BLaER1 treated with 17β-estradiol and CSF1 and Interleukin-3, amounts not matched to agents 10 nM and 100 nM (cell line): Measurements from ENCODE around the gene HDAC11.

ENCODE experiments used
- H3K27ac ChIP-seq, 11 experiments: shearing (Covaris generic); formaldehyde crosslinking; 2 replicates each; pipeline ENCODE4 v1.8.1; 2022
- H3K27me3 ChIP-seq, 11 experiments: shearing (Covaris generic); formaldehyde crosslinking; 2 replicates each; pipeline ENCODE4 v1.8.1; 2022
- H3K36me3 ChIP-seq, 11 experiments: shearing (Covaris generic); formaldehyde crosslinking; 2 replicates each; pipeline ENCODE4 v1.8.1; 2022
- H3K4me1 ChIP-seq, 10 experiments: shearing (Covaris generic); formaldehyde crosslinking; 2 replicates each; pipeline ENCODE4 v1.8.1; 2022
- H3K4me2 ChIP-seq, 11 experiments: shearing (Covaris generic); formaldehyde crosslinking; 2 replicates each; pipeline ENCODE4 v1.8.1; 2022
- H3K4me3 ChIP-seq, 10 experiments: shearing (Covaris generic); formaldehyde crosslinking; 2 replicates each; pipeline ENCODE4 v1.8.1; 2022
- H3K9ac ChIP-seq, 11 experiments: shearing (Covaris generic); formaldehyde crosslinking; 2 replicates each; pipeline ENCODE4 v1.8.1; 2022
- H3K9me3 ChIP-seq, 11 experiments: shearing (Covaris generic); formaldehyde crosslinking; replicated peaks in 1 of 11; 2 replicates each; pipeline ENCODE4 v1.8.1; 2022
- H4K20me1 ChIP-seq, 11 experiments: shearing (Covaris generic); formaldehyde crosslinking; 2 replicates each; pipeline ENCODE4 v1.8.1; 2022
- Cebpa-rat ChIP-seq, 11 experiments: shearing (Covaris generic); IDR thresholded peaks; 2 replicates each; pipeline ENCODE4 v1.8.1; 2022

Gene HDAC11

DNA sequence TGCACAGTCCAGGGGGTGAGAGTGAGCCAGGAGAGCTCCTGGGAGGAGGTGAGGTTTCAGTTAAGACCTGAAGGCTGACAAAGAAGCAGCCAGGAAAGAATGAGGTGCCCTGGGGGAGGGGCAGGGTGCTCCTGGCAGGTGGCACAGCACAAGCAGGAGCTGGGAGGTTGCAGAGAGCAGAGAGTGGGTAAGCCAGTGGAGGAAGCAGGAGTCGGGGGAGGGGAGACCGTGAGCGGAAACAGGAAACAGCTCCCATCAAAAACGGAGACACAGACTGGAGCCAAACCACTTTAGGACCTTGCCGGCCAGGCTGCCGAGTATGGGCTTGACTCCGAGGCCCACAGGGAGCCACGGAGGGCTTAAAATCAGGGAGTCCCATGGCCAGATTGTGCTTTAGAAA lies 56.7 kb downstream of the HDAC11 start:
- peak overlapping the region; percentile 68 to 94 (median 76) for H3K4me2 ChIP-seq
- H3K4me1 ChIP-seq, result peaks cover 10 to 25% (median 17%) of the 10 kb centered on the region in 10 experiments
- H3K27me3 ChIP-seq, result no peaks in the 10 kb centered on the region
- H3K9ac ChIP-seq, result peak overlapping the region in 4 of 11 experiments; percentile 6 to 21 (median 12); a peak in 3 of 22 replicates
- no peaks in the 10 kb centered on the region; a peak in 1 of 22 replicates for H4K20me1 ChIP-seq
- no peak for TF ChIP-seq Cebpa-rat (IDR thresholded peaks at IDR 0.05)
- no peaks in the 10 kb centered on the region for H3K36me3 ChIP-seq
- peaks cover 9 to 16% (median 14%) of the 10 kb centered on the region in 11 experiments for H3K9me3 ChIP-seq
- H3K4me3 ChIP-seq, result no peak overlapping the region; a peak in 1 of 20 replicates
- H3K27ac ChIP-seq, result peak overlapping the region in 6 of 11 experiments; percentile 7 to 44 (median 28); a peak in 6 of 22 replicates

DNA sequence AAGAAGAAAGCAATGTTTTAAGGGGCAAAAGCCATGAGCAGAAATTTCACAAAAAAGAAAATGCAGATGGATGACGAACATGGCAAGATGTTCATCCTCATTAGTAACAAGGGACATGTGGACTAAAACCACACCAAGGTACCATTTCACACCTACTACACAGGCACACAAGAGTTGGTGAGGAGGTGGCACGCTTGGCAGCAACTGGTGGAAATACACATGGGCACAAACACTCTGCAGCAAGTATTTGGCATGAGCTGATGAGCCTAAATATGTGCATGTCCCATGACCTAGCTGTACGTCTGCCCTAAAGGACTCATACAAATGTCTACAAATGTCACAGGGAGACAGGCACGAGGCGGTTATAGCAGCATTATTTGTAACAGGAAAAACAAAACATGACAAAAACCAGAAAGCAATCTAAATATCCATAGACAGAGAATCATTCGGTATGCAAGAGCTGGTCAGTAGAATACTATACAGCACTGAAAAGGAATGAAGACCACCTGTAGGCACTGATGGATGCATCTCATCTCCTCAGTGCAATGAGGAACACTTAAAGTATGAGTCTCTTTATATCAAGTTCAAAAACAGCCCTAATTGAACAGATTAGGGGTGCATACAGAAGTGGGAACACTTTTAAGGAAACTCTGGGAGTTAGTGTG lies 57.3 kb downstream of the HDAC11 start:
- Histone ChIP-seq H3K9me3 (peaks cover 15 to 22% (median 20%) of the 10 kb centered on the region in 11 experiments), H4K20me1 (no peaks in the 10 kb centered on the region; a peak in 1 of 22 replicates), H3K9ac (peak overlapping the region in 3 of 11 experiments; percentile 6 to 21 (median 12); a peak in 2 of 22 replicates), H3K4me3 (no peak overlapping the region; a peak in 1 of 20 replicates), H3K4me2 (peak overlapping the region; percentile 68 to 94 (median 76)), H3K27ac (peak overlapping the region in 6 of 11 experiments; percentile 7 to 44 (median 28); a peak in 5 of 22 replicates), H3K27me3 (no peaks in the 10 kb centered on the region), H3K36me3 (no peaks in the 10 kb centered on the region), H3K4me1 (peaks cover 10 to 25% (median 17%) of the 10 kb centered on the region in 10 experiments)
- TF ChIP-seq Cebpa-rat (IDR thresholded peaks at IDR 0.05), result no peak

DNA sequence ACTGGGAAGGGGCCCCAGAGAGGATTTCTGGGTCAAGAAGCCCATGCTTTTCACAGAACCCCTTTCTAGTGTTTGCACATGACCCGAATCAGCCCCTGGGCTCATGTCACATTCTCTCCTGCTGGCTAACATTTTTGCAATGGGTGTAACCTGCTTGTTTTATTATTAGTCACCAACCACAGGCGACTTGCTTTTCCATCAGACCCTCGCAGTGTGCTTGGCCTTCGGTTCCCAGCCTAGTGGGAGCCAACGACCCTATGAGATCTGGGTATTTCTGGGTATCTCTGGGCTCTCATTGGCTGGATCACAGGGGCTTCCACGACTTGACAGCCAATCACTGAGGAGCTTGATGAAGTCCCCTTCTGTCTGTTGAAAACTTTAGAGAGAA lies 57.8 kb downstream of the HDAC11 start:
- peaks cover 20 to 27% (median 25%) of the 10 kb centered on the region in 11 experiments for H3K9me3 ChIP-seq
- no peak overlapping the region for H3K4me3 ChIP-seq
- H3K27ac ChIP-seq, result no peak overlapping the region
- TF ChIP-seq Cebpa-rat (IDR thresholded peaks at IDR 0.05), result no peak
- H3K36me3 ChIP-seq, result no peaks in the 10 kb centered on the region
- H4K20me1 ChIP-seq, result no peaks in the 10 kb centered on the region; a peak in 1 of 22 replicates
- H3K9ac ChIP-seq, result no peak overlapping the region
- H3K27me3 ChIP-seq, result no peaks in the 10 kb centered on the region
- H3K4me2 ChIP-seq, result no peak overlapping the region
- H3K4me1 ChIP-seq, result peaks cover 10 to 25% (median 17%) of the 10 kb centered on the region in 10 experiments

DNA sequence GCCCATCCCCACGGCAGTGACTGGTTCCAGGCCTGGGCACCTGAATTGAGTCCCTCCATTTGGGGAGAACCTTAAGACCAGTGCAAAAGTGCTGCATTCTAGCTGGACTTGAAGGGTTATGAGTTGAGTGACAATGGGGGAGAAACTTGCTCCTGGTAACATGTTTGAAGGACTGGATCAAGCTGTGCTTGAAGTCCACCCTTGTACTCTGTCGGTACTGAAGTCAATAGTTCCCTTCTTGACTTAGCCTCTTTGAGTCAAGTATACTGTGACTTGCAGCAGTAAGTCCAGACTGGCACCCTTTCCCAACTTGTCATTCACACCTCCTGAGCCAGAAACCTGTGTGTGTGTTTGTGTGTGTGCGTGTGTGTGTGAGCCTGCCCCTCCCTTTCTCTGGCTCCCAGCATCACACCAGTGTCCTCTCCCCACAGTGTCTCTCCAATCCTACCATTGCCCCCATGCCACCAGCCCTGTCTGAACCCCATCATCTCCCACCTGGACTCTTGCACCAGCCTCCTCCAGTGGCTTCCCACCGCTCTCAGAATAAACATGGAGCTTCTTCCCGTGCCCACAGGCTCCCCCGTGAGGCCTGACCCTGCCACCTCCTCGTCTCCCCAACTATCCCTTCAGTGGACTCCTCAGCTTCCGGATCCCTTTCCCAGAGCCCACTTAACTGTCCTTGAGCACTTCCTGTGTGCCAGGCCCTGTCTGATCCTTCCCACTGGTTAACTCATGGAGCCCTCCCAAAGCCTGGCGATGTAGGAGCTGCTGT lies 58.6 kb downstream of the HDAC11 start:
- peaks cover 10 to 32% (median 18%) of the 10 kb centered on the region in 10 experiments for H3K4me1 ChIP-seq

DNA sequence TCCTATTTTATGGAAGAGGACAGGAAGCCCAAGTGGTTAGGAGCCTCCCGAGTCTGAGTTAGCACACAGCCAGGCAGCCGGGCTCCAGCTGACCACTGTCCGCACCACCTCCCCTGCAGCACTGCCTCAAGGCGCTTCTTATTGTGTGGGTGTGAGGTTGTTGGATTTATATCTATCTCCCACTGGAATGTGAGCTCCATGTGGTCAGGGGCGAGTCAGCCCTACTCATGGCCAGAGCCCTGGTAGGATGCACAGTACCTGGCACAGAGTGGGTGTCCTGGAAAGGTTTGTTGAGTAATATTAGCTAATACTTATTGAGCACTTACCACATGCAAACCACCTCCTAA lies 59.2 kb downstream of the HDAC11 start:
- Histone ChIP-seq H3K9me3 (peaks cover 20 to 32% (median 26%) of the 10 kb centered on the region in 11 experiments), H3K27ac (no peak overlapping the region), H3K4me2 (no peak overlapping the region), H3K27me3 (0 out of 22 replicates have a peak, but pooled peaks cover 0 to 4% (median 0%) of the 10 kb centered on the region in 11 experiments), H3K4me3 (no peak overlapping the region), H3K4me1 (peaks cover 11 to 33% (median 23%) of the 10 kb centered on the region in 10 experiments), H4K20me1 (no peaks in the 10 kb centered on the region), H3K36me3 (no peaks in the 10 kb centered on the region), H3K9ac (no peak overlapping the region)
- no peak for TF ChIP-seq Cebpa-rat (IDR thresholded peaks at IDR 0.05)

More for the DNA sequence above, 58.6 kb downstream of the HDAC11 start:
- H3K4me3 ChIP-seq, result no peak overlapping the region
- H4K20me1 ChIP-seq, result no peaks in the 10 kb centered on the region
- no peak for TF ChIP-seq Cebpa-rat (IDR thresholded peaks at IDR 0.05)
- no peak overlapping the region for H3K4me2 ChIP-seq
- H3K9me3 ChIP-seq, result peaks cover 20 to 32% (median 26%) of the 10 kb centered on the region in 11 experiments
- no peak overlapping the region for H3K27ac ChIP-seq
- H3K9ac ChIP-seq, result no peak overlapping the region
- H3K36me3 ChIP-seq, result no peaks in the 10 kb centered on the region
- 0 out of 22 replicates have a peak, but pooled peaks cover 0 to 4% (median 0%) of the 10 kb centered on the region in 11 experiments for H3K27me3 ChIP-seq

DNA sequence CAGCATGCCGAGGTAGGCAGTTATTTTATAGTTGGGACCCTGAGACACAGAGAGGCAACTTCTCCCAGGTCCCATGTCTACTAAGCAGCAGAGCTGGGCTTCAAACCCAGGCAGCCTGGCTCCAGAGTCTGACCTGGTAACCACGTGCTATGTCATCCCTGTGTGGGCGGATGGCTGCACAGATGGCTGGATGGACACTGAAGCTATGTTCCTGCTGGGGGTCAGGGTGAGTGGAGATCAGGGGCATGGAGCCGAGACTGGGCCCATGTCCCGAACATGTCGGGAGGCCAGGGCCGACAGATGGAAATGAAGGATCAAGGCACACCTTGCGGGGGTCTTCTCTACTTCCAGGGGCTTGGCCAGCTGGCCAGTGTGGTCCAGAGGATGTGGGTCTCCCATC lies 59.6 kb downstream of the HDAC11 start:
- Histone ChIP-seq H3K4me1 (peaks cover 15 to 33% (median 26%) of the 10 kb centered on the region in 10 experiments), H3K36me3 (no peaks in the 10 kb centered on the region), H3K4me2 (no peak overlapping the region), H3K27ac (no peak overlapping the region), H3K9me3 (peaks cover 20 to 32% (median 26%) of the 10 kb centered on the region in 11 experiments), H3K4me3 (no peak overlapping the region), H4K20me1 (peaks cover 0 to under 1% (median 0%) of the 10 kb centered on the region in 11 experiments; a peak in 1 of 22 replicates), H3K27me3 (0 out of 22 replicates have a peak, but pooled peaks cover 0 to 4% (median 0%) of the 10 kb centered on the region in 11 experiments), H3K9ac (no peak overlapping the region)
- no peak for TF ChIP-seq Cebpa-rat (IDR thresholded peaks at IDR 0.05)

DNA sequence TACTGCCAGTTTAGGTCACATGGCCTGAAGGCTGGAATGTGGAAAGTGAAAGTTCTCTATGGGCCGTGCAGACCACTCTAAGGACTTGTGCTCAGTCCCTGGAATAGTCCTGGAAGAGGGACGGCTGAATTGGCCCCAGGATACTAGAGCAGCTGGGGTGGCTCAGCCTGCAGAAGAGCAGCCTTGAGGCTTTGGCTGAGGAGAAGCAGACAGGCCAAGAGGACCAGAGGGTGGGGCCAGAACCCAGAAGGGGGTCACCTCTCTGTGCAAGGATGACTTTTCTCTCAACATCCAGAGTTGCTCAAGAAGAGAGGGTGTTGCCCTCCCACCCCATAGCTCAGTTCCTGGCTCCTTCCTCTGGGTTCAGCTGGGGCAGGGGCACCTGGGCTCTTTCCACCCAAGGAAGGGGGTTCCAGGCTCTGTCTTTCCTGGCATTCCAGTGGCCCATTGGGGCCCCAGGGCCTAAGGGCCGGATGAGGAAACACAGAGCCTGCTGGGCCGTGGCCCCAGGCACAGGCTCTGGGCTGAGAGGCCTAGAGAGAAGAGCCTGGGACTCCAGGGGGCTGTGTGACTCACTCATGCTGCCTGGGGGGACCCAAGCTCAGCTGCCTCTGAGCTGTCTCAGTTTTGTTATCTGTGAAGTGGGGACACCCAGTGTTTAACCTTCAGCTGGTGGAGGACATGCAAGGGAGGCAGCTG lies 60.3 kb downstream of the HDAC11 start:
- Histone ChIP-seq H3K27ac (no peak overlapping the region), H4K20me1 (peaks cover 0 to 4% (median 0%) of the 10 kb centered on the region in 11 experiments; a peak in 1 of 22 replicates), H3K4me2 (no peak overlapping the region), H3K9ac (no peak overlapping the region), H3K36me3 (no peaks in the 10 kb centered on the region), H3K27me3 (0 out of 22 replicates have a peak, but pooled peaks cover 0 to 7% (median 0%) of the 10 kb centered on the region in 11 experiments), H3K4me3 (no peak overlapping the region), H3K4me1 (peaks cover 19 to 40% (median 34%) of the 10 kb centered on the region in 10 experiments), H3K9me3 (peaks cover 20 to 32% (median 26%) of the 10 kb centered on the region in 11 experiments)
- no peak for TF ChIP-seq Cebpa-rat (IDR thresholded peaks at IDR 0.05)

DNA sequence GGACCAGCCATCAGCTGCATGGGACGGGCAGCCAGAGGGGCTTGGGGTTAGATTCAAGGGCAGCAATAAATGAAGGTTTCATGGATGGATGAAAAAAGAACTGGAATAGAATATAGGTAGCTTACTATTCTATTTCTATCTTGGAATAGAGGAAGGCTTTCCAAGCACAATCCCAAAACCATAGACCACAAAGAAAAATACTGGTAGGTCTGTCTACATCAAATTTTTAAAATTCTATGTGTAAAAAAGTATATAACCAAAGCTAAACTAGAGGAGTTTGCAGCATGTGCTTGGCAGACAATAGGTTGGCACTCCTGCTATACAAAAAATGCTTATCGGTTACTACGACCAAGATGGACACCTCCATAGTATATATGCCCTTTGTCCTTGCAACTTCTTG lies 61.6 kb downstream of the HDAC11 start:
- H3K4me2 ChIP-seq, result no peak overlapping the region
- no peak for TF ChIP-seq Cebpa-rat (IDR thresholded peaks at IDR 0.05)
- no peak overlapping the region for H3K9ac ChIP-seq

More for the DNA sequence above, 61.6 kb downstream of the HDAC11 start:
- Histone ChIP-seq H3K27me3 (0 out of 22 replicates have a peak, but pooled peaks cover 0 to 7% (median 0%) of the 10 kb centered on the region in 11 experiments), H3K9me3 (peaks cover 20 to 32% (median 26%) of the 10 kb centered on the region in 11 experiments), H3K27ac (no peak overlapping the region), H3K36me3 (no peaks in the 10 kb centered on the region), H3K4me1 (peaks cover 16 to 38% (median 30%) of the 10 kb centered on the region in 10 experiments), H4K20me1 (peaks cover 0 to 5% (median 0%) of the 10 kb centered on the region in 11 experiments; a peak in 1 of 22 replicates), H3K4me3 (no peak overlapping the region)
